ENCODE results near the gene EMX1.

EMX1 gene

DNA sequence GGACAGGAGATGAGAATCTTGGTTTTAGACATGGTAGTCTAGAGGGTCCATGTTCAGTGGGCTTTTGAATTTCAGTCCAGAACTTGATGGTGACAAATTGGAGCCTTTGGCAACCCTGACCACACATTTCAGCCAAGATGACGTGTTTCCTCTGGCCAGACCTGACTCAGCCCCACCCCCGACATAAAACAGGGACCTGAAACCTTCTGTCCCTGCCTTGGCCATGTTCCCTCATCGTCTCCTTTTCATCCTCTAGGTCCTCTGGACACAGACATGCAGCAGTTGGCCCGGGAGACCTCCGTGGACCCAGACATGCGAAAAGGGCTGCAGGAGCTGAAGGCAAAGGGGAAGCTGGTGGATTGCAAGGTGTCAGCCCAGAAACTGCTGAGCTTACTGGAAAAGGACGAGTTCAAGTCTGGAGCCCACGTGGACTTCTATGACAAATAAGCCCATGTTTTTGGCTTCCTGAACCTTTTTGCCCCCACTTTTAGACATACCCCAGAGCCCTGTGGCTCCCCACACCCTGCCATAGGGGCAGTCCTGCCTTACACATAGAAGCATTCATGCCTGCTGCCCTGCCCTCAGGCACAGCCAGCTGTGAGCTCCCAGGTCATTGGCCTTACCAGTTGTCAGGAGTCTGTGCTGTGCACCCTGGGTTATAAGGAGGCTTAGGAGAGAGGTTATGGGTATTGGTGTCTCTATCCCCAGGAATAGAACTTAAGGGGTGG, 26.1 kb upstream of the EMX1 start:
- Histone ChIP-seq H3K36me3 (ENCODE audit: control insufficient read depth in 2 of 2, insufficient read depth in 1 of 2, low read length in 2 of 2) (peaks cover 0 to 20% of the 10 kb centered on the region in 2 experiments; a peak in 2 of 3 replicates), H3K4me3 (ENCODE audit: low read depth, low read length) (no peak overlapping the region), H3K27ac (ENCODE audit: extremely low read depth, low read depth, low read length) (no peak overlapping the region), H3K9me3 (ENCODE audit: control insufficient read depth, insufficient read depth, low read depth, low read length) (no peaks in the 10 kb centered on the region), H3K4me1 (ENCODE audit: control insufficient read depth, insufficient read depth, low read length) (no peaks in the 10 kb centered on the region)
- TF ChIP-seq ZNF146 (tag by site-specific recombination; IDR thresholded peaks at IDR 0.05) (no peak), ZNF16 (tag by site-specific recombination; IDR thresholded peaks at IDR 0.05; ENCODE audit: low read depth) (no peak), ZNF24 (tag by site-specific recombination; IDR thresholded peaks at IDR 0.05) (no peak), ZNF654 (tag by site-specific recombination; IDR thresholded peaks at IDR 0.05; ENCODE audit: low read depth) (no peak), ZNF501 (tag by site-specific recombination; IDR thresholded peaks at IDR 0.05) (no peak), ZNF37A (tag by site-specific recombination; IDR thresholded peaks at IDR 0.05) (no peak), ZNF366 (tag by site-specific recombination; conservative IDR thresholded peaks at IDR 0.05) (no peak), ZNF610 (tag by site-specific recombination; IDR thresholded peaks at IDR 0.05; ENCODE audit: borderline replicate concordance) (no peak), ZNF266 (tag by site-specific recombination; IDR thresholded peaks at IDR 0.05; ENCODE audit: low read depth) (no peak), ZNF843 (tag by site-specific recombination; IDR thresholded peaks at IDR 0.05) (no peak), ZNF114 (tag by site-specific recombination; IDR thresholded peaks at IDR 0.05) (no peak), ZNF433 (tag by site-specific recombination; IDR thresholded peaks at IDR 0.05; ENCODE audit: low read depth) (no peak), ZNF549 (tag by site-specific recombination; IDR thresholded peaks at IDR 0.05) (no peak), GLIS2 (tag by site-specific recombination; IDR thresholded peaks at IDR 0.05) (no peak), ZNF596 (tag by site-specific recombination; IDR thresholded peaks at IDR 0.05) (no peak), FEZF1 (tag by site-specific recombination; IDR thresholded peaks at IDR 0.05) (no peak)
- TF ChIP-seq, protein P1, sequence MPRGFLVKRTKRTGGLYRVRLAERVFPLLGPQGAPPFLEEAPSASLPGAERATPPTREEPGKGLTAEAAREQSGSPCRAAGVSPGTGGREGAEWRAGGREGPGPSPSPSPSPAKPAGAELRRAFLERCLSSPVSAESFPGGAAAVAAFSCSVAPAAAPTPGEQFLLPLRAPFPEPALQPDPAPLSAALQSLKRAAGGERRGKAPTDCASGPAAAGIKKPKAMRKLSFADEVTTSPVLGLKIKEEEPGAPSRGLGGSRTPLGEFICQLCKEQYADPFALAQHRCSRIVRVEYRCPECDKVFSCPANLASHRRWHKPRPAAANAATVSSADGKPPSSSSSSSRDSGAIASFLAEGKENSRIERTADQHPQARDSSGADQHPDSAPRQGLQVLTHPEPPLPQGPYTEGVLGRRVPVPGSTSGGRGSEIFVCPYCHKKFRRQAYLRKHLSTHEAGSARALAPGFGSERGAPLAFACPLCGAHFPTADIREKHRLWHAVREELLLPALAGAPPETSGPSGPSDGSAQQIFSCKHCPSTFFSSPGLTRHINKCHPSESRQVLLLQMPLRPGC (tag by site-specific recombination; IDR thresholded peaks at IDR 0.05) = no peak
- ChIA-PET CTCF (interaction anchor here (0.7 to 8.1 kb wide), 17 partner anchors 9 to 368 kb away, joined by 3 to 168 read pairs (median 17); partner anchors contain the start of gene SMYD5), POLR2A (no interaction called here)

DNA sequence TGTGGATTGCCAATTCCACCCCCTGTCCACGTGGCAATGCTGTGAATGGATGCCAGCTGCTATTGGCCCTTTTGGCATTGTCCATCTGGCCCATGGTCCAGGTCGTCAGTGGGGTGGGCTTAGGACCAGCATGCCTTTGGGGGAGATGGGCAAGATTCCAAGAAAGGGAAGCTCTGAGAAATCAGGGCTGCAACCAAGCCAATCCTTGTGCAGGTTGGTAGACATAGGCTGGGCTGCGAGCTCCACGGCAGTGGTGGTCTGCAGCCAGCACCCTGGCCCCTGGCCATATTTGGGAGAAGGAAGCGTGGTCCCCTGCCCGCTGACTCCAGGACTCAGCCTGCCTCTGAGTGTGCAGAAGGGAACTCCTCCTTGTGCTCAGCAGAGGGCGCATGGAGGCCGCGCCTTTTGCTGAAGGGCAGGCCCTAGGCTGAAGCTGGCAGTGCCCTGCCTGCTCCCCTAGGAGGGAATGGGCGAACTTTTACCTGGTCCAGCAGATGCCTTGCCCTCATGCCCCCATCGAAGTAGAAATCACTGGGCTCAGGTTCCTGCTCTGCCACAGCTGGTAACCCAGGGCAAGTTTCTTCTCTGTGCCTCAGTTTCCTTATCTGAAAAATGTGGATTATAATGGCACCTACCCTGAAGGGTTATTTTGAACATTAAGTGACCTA, 24.7 kb upstream of the EMX1 start:
- Histone ChIP-seq H3K4me1 (ENCODE audit: control insufficient read depth, insufficient read depth, low read length) (no peaks in the 10 kb centered on the region), H3K27ac (ENCODE audit: extremely low read depth, low read depth, low read length) (no peak overlapping the region), H3K36me3 (ENCODE audit: control insufficient read depth in 2 of 2, insufficient read depth in 1 of 2, low read length in 2 of 2) (peaks cover 0 to 20% of the 10 kb centered on the region in 2 experiments; a peak in 2 of 3 replicates), H3K4me3 (ENCODE audit: low read depth, low read length) (no peak overlapping the region), H3K9me3 (ENCODE audit: control insufficient read depth, insufficient read depth, low read depth, low read length) (no peaks in the 10 kb centered on the region)
- CTCF ChIA-PET = interaction anchor here (0.6 to 8.1 kb wide), 48 partner anchors 9 to 1366 kb away, joined by 3 to 168 read pairs (median 6); partner anchors contain the start of genes EMX1 and SMYD5
- POLR2A ChIA-PET = interaction anchor here (0.9 to 1.7 kb wide), 2 partner anchors 25 to 285 kb away, joined by 3 to 6 read pairs; partner anchors contain the start of gene EMX1
- TF ChIP-seq, protein P2, sequence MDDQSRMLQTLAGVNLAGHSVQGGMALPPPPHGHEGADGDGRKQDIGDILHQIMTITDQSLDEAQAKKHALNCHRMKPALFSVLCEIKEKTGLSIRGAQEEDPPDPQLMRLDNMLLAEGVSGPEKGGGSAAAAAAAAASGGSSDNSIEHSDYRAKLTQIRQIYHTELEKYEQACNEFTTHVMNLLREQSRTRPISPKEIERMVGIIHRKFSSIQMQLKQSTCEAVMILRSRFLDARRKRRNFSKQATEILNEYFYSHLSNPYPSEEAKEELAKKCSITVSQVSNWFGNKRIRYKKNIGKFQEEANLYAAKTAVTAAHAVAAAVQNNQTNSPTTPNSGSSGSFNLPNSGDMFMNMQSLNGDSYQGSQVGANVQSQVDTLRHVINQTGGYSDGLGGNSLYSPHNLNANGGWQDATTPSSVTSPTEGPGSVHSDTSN (CRISPR knock-in tag; IDR thresholded peaks at IDR 0.05) = 0 out of 2 replicates have a peak, but pooled peaks have one; percentile 23
- TF ChIP-seq ZNF221 (tag by site-specific recombination; IDR thresholded peaks at IDR 0.05; ENCODE audit: borderline replicate concordance) (no peak), KLF7 (tag by site-specific recombination; IDR thresholded peaks at IDR 0.05; ENCODE audit: borderline replicate concordance) (no peak), SETDB1 (IDR thresholded peaks at IDR 0.05; ENCODE audit: insufficient read length, low read length) (no peak), KLF16 (tag by site-specific recombination; IDR thresholded peaks at IDR 0.05) (peak; percentile 38; the same call in 1 of the 2 replicates), ZNF830 (tag by site-specific recombination; IDR thresholded peaks at IDR 0.05; ENCODE audit: low read depth) (no peak), HIC1 (tag by site-specific recombination; IDR thresholded peaks at IDR 0.05) (peak; percentile 46; the same call in 1 of the 2 replicates), ZNF248 (tag by site-specific recombination; IDR thresholded peaks at IDR 0.05) (no peak), ZNF138 (tag by site-specific recombination; IDR thresholded peaks at IDR 0.05; ENCODE audit: borderline replicate concordance) (no peak), ZNF292 (tag by site-specific recombination; IDR thresholded peaks at IDR 0.05; ENCODE audit: borderline replicate concordance, low read depth) (no peak), FEZF1 (tag by site-specific recombination; IDR thresholded peaks at IDR 0.05) (no peak)

All from HEK293 (cell line).